Middle frontal gyrus (tissue), 1 donor: Measurements from ENCODE around the gene AASDH.
A peak's percentile ranks its signal among the peaks of the same experiment; 100 is the strongest.

ENCODE experiments used
- DNase-seq: peaks from one replicate; pipeline ENCODE4 v3.0.0-alpha.2; 2015; ENCODE audit warnings: low spot score; ENCODE audit errors: extremely low spot score

AASDH gene

DNA sequence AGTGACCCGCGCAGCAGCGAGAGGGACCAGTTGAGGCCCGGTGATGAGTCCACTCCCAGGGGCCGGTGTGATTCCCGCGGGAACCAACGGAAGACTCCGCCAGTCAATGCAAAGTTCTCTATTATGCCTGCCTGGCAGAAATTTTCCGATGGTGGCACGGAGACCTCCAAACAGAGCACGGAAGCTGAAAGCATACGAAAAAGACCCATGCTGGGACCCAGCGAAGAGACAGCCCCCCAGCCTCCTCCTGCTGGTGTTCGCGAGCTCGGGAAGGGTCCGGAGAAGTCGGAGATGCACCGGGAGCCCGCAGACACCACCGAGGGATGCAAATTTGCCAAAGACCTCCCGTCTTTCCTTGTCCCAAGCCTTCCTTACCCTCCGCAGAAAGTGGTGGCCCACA lies 71.7 kb downstream of the AASDH start:
- DNase-seq, result no peak

DNA sequence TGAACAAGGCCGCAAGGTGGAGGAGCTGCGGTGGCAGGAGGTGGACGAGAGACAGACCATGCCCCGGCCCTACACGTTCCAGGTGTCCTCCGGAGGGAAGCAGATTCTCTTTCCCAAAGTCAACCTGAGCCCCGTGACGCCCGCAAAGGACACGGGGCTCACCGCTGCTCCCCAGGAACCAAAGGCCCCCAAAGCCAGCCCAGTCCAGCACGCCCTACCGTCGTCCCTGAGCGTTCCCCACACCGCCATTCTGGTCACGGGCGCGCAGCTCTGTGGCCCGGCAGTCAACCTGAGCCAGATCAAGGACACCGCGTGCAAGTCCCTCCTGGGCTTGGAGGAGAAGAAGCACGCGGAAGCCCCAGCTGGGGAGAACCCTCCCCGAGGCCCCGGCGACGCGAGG lies 72.2 kb downstream of the AASDH start:
- DNase-seq, result no peak

- no peak for DNase-seq
Measured at GRCh38 chr4:56314207-56314915, 72.9 kb downstream of the AASDH start.

- DNase-seq, result no peak
Measured at GRCh38 chr4:56313132-56313531, 74.2 kb downstream of the AASDH start.

DNA sequence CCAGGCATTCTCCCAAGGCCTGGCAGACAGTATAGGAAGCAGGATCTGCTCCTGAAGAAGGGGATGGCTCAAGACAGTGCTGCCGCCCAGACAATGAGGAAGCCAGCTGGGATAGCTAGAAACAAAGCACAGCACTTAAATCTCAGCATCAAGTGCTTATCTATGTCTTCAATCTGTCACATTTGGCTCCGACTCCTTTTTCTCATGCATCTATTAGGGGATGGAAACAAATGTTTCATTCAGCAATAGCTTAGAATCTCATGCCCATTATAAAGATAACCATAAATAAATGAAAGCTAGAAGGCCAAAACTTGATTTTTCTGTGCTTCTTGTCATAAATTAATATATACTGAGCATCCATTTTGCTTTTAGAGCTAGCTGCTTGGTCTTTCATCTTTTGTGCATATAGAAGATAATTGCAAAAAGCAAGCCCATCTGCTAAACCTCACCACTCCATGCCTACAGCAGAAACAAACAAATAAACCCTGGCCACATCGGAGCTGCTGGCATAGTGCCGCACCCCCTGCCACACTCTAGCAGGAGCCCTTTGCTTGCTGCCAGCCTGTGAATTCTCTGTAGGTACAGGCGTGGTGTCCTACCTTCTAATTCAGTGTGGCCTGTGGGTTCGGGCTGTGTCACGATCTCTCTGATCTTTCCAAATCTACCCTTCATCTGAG lies 75.9 kb downstream of the AASDH start:
- DNase-seq, result no peak

DNA sequence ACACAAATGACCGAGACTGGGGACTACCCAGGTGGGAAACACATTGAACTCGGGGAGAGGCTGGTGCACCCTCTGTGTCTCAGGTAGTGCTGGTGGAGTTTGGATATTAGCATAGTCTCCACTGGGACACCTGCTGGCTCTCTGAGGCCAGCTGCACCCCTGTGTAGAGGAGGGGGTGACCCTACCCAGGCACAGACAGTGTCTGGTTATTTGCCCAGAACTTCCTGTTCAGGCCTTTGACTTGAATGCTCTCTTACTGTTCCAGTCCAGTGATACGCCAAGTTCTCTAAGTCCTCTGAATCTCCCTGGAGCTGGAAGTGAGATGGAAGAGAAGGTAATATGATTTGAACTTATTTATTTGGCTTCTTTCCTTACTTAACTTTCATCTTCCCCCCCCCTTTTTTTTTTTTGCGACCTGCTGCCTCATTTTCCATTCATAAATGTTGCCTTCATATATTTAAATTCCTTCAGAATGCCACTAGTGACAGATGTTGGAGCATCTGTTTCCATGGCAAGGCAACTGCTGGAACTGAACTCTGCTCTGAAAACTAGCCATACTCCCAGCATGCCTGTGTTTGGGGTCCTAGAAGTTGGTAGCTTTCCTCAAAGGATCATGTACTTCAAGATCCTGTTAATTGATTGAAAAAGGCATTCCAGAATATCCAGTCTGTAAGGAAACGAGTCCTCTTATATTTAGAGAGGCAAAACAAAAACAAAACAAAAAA lies 76.7 kb downstream of the AASDH start:
- DNase-seq, result no peak

- no peak for DNase-seq
Measured at GRCh38 chr4:56308384-56308783, 78.9 kb downstream of the AASDH start.

DNA sequence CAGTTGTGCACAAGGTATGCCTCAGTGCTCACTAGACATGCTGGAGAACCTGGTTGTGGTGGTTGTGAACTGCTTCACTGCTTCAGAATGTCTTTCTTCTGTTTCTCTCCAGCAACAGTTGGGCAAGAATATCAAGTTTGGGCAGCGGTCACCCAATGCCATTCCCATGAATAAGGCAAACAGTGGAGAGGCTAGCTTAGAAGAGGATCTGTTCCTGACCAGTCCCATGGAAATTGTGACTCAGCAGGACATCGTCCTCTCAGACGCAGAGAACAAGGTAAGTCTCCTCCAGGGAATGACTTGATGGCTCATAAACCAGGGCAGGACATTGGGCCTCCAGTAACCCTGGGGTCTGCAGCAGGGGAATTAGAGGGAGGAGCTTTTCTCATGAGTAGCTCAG lies 79.9 kb downstream of the AASDH start:
- no peak for DNase-seq

DNA sequence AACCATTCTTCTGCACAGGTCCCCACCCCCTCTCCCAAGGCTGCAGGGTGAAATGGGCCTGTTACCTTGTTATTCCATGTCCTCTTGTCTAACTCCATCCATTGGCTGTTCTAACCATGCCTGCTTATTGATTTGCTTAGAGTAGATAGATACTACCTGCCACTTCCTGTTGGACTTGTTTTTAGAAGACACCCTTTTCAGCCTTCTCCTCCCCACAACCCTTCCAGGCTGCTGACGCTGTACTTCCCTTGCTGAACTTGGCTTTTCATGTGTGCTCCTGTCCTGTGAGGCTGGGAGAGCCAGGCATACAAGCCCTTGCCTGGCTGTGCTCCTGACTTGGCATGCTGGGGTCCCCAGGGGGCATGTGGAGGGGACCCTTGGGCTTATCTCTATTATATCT lies 81.9 kb downstream of the AASDH start:
- no peak for DNase-seq

DNA sequence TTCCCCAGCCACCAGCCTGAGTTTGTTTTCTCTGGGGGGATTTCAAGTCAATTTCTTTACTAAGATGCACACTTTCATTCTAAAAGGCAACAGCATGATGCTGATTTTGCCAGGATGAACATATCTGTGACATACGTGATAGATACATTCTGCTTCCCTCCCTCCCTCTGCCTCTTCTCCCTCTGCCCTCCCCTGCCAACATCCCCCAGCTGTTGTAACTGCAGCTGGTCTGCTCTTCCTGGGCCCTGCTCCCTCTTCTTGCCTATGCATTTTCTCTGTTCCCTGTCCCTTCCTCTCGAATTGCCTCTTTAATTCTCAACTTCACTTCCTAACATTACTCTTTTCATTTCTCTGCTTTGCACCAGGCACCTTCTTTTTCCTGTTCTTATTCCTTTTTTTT lies 83.4 kb downstream of the AASDH start:
- DNase-seq, result no peak

- DNase-seq, result no peak
Measured at GRCh38 chr4:56302760-56303159, 84.5 kb downstream of the AASDH start.

DNA sequence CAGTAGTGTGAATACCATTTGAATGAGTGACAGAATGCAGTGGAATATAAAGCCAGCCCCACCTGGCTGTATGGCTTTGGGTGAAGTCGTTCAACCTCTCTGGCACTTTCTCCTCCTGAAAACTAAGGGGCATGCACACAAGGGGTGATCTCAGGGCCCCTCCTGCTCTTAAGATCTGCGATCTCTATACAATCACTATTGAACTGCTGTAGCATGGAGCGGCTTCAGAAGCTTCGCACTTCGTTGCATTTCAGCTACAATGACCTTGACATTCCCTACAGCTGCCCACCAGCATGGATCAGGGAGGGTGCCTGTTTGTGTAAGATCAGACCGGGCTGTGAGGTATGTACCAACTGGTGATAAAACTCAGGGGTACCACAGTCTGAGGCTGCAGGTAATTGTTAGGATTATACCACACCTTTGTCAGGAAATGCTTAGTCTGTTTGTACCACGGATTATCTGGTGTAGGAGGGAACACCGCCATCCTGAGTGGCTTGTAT lies 85.2 kb downstream of the AASDH start:
- no peak for DNase-seq

DNA sequence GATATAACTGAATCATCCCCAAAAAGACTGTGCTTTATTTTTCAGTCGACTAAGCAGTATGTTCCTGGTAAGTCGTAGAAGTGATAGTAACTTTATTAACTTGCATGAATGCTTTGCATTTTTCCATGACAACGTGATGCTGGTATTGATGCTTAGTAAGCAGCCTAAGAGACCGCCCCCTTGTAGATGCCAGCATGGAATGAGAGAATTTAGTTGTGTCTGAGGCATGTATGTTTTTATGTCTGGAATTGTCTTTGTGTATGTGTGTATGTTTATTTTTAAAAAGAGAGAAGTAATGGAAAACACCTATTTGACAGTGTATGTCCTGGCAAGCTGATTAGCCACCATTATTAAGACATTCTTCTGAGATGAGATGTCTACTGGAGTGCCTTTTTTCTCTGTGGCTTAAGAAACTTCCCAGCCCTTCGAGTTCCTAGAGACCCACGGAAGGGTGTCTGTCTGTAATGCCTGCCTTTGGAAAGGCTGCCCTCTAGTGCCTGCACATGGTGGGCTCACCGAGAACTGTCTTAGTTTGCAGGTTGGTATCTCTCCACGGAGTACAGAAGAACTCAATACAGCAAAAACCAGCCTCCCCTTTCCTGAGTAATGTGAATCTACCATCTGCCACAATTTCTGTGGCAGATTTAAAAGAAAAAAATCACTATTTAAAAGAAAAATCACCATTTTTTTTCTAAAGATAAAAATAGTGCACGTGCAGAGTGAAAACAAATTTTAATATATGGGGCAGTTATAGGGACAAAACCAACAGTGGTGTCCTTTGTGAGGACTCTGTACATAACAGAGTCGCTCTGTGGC lies 85.9 kb downstream of the AASDH start:
- peak; percentile 63 for DNase-seq

DNA sequence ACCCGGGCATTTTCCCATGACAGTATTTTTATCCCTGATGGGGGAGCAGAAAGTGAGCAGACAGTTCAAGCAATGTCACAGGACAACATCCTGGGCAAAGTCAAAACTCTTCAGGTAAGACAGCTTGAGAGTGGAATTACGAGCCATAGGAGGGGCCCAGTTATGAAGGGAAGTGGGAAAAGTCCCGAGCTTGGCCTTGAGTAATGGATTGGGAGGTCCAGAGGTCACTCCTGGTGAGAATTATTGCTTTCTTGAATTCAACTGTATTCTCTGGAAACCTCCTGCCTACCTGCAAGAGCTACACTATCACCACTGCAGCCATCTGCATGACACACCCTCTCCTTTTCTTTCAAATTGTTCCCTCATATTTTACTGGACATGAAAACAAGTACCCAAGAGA lies 89.1 kb downstream of the AASDH start:
- no peak for DNase-seq

DNA sequence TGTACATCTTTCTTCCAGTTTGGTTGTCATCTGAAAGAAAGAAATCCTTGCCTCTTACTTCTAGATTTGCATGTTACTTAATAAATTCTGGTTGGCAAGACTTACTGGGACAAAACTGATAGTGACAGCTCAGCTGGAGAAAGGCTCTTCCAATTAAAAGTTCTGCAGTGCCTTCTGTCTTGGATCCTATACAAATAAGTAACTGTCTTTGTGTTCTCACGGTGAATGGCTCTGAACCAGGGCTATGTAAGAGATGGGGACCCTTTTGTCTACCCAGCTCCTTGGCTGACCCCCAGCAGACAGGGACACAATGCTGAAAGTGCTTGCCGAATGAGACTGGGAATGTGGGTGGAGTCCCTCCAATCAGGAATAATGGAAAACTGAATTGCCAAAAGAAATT lies 89.5 kb downstream of the AASDH start:
- DNase-seq, result no peak

DNA sequence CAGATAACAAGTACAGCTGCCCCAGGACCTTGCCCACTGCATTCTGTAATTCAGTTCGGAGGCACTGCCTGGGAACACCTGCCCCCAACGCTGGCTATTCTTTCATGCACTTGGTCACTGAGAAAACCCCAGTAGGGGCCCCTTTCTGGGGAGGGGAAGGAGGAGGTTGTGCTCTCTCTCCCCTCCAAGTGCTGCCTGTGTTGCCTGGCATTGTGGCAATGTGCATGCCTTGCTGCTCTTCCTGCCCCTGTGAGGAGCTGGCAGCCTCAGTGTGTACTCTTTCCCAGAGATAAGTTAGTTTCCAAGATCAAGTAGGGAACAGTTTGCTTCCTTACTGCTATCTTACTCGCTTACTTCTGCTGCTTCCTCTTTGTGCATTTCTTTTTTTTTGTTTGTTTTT lies 90.8 kb downstream of the AASDH start:
- no peak for DNase-seq

- no peak for DNase-seq
Measured at GRCh38 chr4:56293121-56293520, 94.2 kb downstream of the AASDH start.

- DNase-seq, result no peak
Measured at GRCh38 chr4:56289934-56290333, 97.4 kb downstream of the AASDH start.

DNA sequence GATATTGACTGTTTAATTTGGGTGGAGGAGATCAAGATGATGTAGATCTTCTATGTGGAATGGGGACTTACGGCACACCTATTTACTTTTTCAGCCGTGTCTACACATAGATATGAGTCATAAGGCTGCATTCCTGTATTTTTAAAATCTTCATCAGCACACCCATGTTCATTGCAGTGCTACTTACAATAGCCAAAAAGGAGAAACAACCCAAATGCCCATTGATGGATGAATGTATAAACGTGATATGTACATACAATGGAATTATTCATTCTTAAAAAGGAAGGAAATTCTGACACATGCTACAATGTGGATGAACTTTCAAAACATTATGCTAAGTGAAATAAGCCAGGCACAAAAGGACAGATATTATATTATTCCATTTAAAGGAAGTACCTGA lies 98.6 kb downstream of the AASDH start:
- no peak for DNase-seq
